Endodermal cell (in vitro differentiated cells): ENCODE measurements around the gene AKAP13. TPM values are rescaled to one million over a fixed set of nuclear protein-coding genes. Genes with fewer than 3 reads are reported as not detected.

Experiments used
- DNase-seq: peaks from one replicate; pipeline ENCODE4 v3.0.0-alpha.2; 2017
- H3K27ac ChIP-seq: 2 replicates; pipeline ENCODE4 v1.5.1; 2013; ENCODE audit warnings: mild to moderate bottlenecking, low read depth, low read length, moderate library complexity
- H3K27me3 ChIP-seq: 2 replicates; pipeline ENCODE4 v1.6.1; 2013; ENCODE audit warnings: mild to moderate bottlenecking, low read length, moderate library complexity; ENCODE audit not compliant: insufficient read depth, control insufficient read depth, poor library complexity, severe bottlenecking
- H3K36me3 ChIP-seq: 2 replicates; pipeline ENCODE4 v1.7.0; 2013; ENCODE audit warnings: mild to moderate bottlenecking, low read length, moderate library complexity; ENCODE audit not compliant: control insufficient read depth, insufficient read depth
- H3K4me1 ChIP-seq: one replicate; pipeline ENCODE4 v1.7.0; 2013; ENCODE audit warnings: low read length; ENCODE audit not compliant: control insufficient read depth, insufficient read depth
- H3K4me3 ChIP-seq: 2 replicates; pipeline ENCODE4 v1.5.1; 2013; ENCODE audit warnings: mild to moderate bottlenecking, low read length, moderate library complexity
- H3K9ac ChIP-seq: 2 replicates; pipeline ENCODE4 v1.6.1; 2013; ENCODE audit warnings: mild to moderate bottlenecking, low read length, moderate library complexity; ENCODE audit not compliant: poor library complexity, severe bottlenecking; ENCODE audit errors: extremely low read depth
- H3K9me3 ChIP-seq: 2 replicates; pipeline ENCODE4 v1.6.1; 2013; ENCODE audit warnings: mild to moderate bottlenecking, low read length, moderate library complexity; ENCODE audit not compliant: control insufficient read depth
- H3K27ac Mint-ChIP-seq: 2 replicates; pipeline ENCODE4 v1.8.0; 2020; ENCODE audit warnings: mixed read lengths
- H3K27me3 Mint-ChIP-seq: 2 replicates; pipeline ENCODE4 v1.8.0; 2021; ENCODE audit warnings: mild to moderate bottlenecking, mixed read lengths; ENCODE audit not compliant: insufficient read depth
- H3K36me3 Mint-ChIP-seq: 2 replicates; pipeline ENCODE4 v1.8.0; 2020; ENCODE audit warnings: low read depth, mixed read lengths
- H3K4me1 Mint-ChIP-seq: 2 replicates; pipeline ENCODE4 v1.8.0; 2020; ENCODE audit warnings: mixed read lengths
- H3K4me3 Mint-ChIP-seq: 2 replicates; pipeline ENCODE4 v1.8.0; 2020; ENCODE audit warnings: mild to moderate bottlenecking, moderate library complexity, mixed read lengths
- H3K9me3 Mint-ChIP-seq: 2 replicates; pipeline ENCODE4 v1.8.0; 2020; ENCODE audit warnings: mild to moderate bottlenecking, mixed read lengths
- WGBS, 2 experiments: methylation state at CpG; one replicate each; pipeline versions ENCODE4 v1.1.5 to v1.1.7; 2013; ENCODE audit warnings: missing lambda C conversion rate in 2 of 2, mixed read lengths in 1 of 2; ENCODE audit not compliant: insufficient coverage in 1 of 2, insufficient read length in 1 of 2; 5-methylcytosine and 5-hydroxymethylcytosine counted together
- total RNA-seq, 2 donors: library from RNA; stranded (reverse); fragmentation: NEBNext Ultra II Directional in 1 of 2; extraction: Animal tissue kit (Norgen Biotek cat#: 25700) in 1 of 2; gene quantifications; 2 replicates in 1 of 2; 3 replicates in 1 of 2; pipeline ENCODE4 v1.2.1, GENCODE V29; 2021
- TF ChIP-seq, protein P1 (sequence below): fragments of 200-600 bp; sonication (generic); conservative IDR thresholded peaks from 2 replicates; pipeline ENCODE4 v1.5.0; 2021; ENCODE audit warnings: antibody characterized with exemption, mild to moderate bottlenecking

Gene AKAP13
- total RNA-seq, 2 donors from 2014 or later: 115 to 131 TPM

DNA sequence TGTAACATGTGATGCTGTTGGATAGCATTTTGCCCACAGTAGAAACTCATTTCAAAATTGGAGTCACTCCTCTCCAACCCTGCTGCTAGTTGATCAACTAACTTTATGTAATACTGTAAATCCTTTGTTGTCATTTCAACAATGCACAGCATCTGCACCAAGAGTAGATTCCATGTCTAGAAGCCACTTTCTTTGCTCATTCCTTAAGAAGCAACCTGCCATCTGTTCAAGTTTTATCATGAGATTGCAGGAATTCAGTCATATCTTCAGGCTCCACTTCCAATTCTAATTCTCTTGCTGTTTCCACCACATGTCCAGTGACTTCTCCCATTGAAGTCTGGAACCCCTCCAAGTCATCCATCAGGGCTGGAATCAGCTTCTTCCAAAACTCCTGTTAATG is 42.9 kb downstream of the AKAP13 start:
- H3K36me3 Mint-ChIP-seq: no peaks in the 10 kb centered on the region
- peaks cover 26% of the 10 kb centered on the region for H3K4me1 Mint-ChIP-seq
- no peak overlapping the region for H3K4me3 ChIP-seq
- TF ChIP-seq, protein P1, sequence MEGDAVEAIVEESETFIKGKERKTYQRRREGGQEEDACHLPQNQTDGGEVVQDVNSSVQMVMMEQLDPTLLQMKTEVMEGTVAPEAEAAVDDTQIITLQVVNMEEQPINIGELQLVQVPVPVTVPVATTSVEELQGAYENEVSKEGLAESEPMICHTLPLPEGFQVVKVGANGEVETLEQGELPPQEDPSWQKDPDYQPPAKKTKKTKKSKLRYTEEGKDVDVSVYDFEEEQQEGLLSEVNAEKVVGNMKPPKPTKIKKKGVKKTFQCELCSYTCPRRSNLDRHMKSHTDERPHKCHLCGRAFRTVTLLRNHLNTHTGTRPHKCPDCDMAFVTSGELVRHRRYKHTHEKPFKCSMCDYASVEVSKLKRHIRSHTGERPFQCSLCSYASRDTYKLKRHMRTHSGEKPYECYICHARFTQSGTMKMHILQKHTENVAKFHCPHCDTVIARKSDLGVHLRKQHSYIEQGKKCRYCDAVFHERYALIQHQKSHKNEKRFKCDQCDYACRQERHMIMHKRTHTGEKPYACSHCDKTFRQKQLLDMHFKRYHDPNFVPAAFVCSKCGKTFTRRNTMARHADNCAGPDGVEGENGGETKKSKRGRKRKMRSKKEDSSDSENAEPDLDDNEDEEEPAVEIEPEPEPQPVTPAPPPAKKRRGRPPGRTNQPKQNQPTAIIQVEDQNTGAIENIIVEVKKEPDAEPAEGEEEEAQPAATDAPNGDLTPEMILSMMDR: no peak
- H3K9ac ChIP-seq: no peak overlapping the region
- no peak overlapping the region for H3K27ac ChIP-seq
- H3K4me1 ChIP-seq: no peaks in the 10 kb centered on the region
- H3K36me3 ChIP-seq: no peaks in the 10 kb centered on the region
- no peak overlapping the region for H3K4me3 Mint-ChIP-seq
- H3K9me3 ChIP-seq: no peaks in the 10 kb centered on the region
- H3K27me3 ChIP-seq: no peaks in the 10 kb centered on the region
- DNase-seq: no peak
- H3K27me3 Mint-ChIP-seq: no peaks in the 10 kb centered on the region
- no peaks in the 10 kb centered on the region for H3K9me3 Mint-ChIP-seq
- H3K27ac Mint-ChIP-seq: no peak overlapping the region

DNA sequence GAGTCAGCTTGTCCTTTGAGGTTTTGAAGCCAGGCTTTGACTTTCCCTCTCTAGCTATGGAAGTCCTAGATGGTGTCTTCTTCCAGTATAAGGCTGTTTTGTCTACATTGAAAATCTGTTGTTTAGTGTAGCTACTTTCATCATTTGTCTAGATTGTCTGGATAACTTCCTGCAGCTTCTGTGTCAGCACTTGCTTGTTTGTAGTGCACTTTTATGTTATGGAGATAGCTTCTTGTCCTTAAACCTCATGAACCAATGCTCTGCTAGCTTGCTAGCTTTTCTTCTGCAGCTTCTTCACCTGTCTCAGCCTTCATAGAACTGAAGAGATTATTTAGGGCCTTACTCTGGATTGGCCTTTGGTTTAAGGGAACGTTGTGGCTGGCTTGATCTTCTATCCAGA is 43.8 kb downstream of the AKAP13 start:
- WGBS, 2 experiments: 100% methylated on average over 1 of the region's 1 CpG; no CpG with 5 or more reads in 1 of the 2 experiments
- H3K4me1 Mint-ChIP-seq: peaks cover 34% of the 10 kb centered on the region
- H3K9me3 ChIP-seq: no peaks in the 10 kb centered on the region
- H3K27ac Mint-ChIP-seq: no peak overlapping the region
- DNase-seq: no peak
- H3K4me1 ChIP-seq: peaks cover 5% of the 10 kb centered on the region
- no peaks in the 10 kb centered on the region for H3K36me3 Mint-ChIP-seq
- no peaks in the 10 kb centered on the region for H3K27me3 Mint-ChIP-seq
- H3K9me3 Mint-ChIP-seq: no peaks in the 10 kb centered on the region
- H3K27me3 ChIP-seq: no peaks in the 10 kb centered on the region
- no peak overlapping the region for H3K4me3 Mint-ChIP-seq
- TF ChIP-seq, protein P1: no peak
- no peak overlapping the region for H3K4me3 ChIP-seq
- H3K36me3 ChIP-seq: no peaks in the 10 kb centered on the region
- no peak overlapping the region for H3K27ac ChIP-seq
- no peak overlapping the region for H3K9ac ChIP-seq

DNA sequence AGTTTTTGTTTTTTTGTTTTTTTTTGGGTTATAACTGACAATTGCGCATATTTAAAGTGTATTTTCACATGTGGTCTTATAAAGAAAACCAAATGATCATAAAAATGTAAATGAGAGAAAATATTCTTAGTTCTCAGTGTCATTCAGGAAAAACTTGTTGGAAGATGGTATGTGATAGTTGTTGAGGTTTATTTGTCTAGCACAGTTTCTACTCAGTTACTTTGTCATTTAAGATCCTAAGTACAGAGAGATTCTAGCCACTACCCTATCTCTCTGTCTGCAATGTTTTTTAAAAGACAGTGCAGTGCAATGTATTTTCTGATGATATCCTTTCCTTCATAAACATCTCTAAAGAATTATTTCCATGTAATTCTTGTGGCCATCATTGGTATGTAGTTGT is 46.1 kb downstream of the AKAP13 start:
- H3K27ac ChIP-seq: no peak overlapping the region
- no peak for DNase-seq
- Mint-ChIP-seq H3K27me3 (no peaks in the 10 kb centered on the region), H3K9me3 (no peaks in the 10 kb centered on the region), H3K27ac (peak overlapping the region; percentile 7), H3K4me3 (no peak overlapping the region), H3K36me3 (no peaks in the 10 kb centered on the region), H3K4me1 (peaks cover 48% of the 10 kb centered on the region)
- no peaks in the 10 kb centered on the region for H3K36me3 ChIP-seq
- H3K9ac ChIP-seq: no peak overlapping the region
- H3K9me3 ChIP-seq: no peaks in the 10 kb centered on the region
- WGBS, 2 experiments: 94 to 100% methylated on average over 1 of the region's 1 CpG
- H3K27me3 ChIP-seq: no peaks in the 10 kb centered on the region
- TF ChIP-seq, protein P1: no peak
- H3K4me1 ChIP-seq: peaks cover 16% of the 10 kb centered on the region
- H3K4me3 ChIP-seq: no peak overlapping the region
